Testis (tissue), 5 donors: ENCODE data around the gene ANKS6. TPM values are rescaled to one million over a fixed set of nuclear protein-coding genes. Genes with fewer than 3 reads are reported as not detected.

Experiments
- DNase-seq: peaks from one replicate; pipeline ENCODE4 v3.0.0-alpha.2; 2019
- H3K27ac ChIP-seq, 2 donors: fragments of 200-600 bp; sonication (generic); one replicate each; pipeline ENCODE4 v1.5.1; 2019
- H3K27me3 ChIP-seq: fragments of 200-600 bp; sonication (generic); one replicate; pipeline ENCODE4 v1.5.1; 2019
- H3K36me3 ChIP-seq: fragments of 200-600 bp; sonication (generic); one replicate; pipeline ENCODE4 v1.5.1; 2017; ENCODE audit warnings: low read depth; ENCODE audit errors: missing control alignments
- H3K4me1 ChIP-seq: fragments of 200-600 bp; sonication (generic); one replicate; pipeline ENCODE4 v1.5.1; 2019
- H3K4me3 ChIP-seq, 2 donors: fragments of 200-600 bp; sonication (generic); one replicate each; pipeline ENCODE4 v1.5.1; 2017 to 2019
- H3K9me3 ChIP-seq: fragments of 200-600 bp; sonication (generic); one replicate; pipeline ENCODE4 v1.5.1; 2017
- POLR2A ChIP-seq: fragments of 450-650 bp; IDR thresholded peaks from one replicate; pipeline ENCODE4 v1.6.1; 2017; ENCODE audit warnings: antibody characterized with exemption, mild to moderate bottlenecking, moderate library complexity
- WGBS, 2 donors: methylation state at CpG; one replicate each; pipeline ENCODE4 v1.1.5; 2018; 5-methylcytosine and 5-hydroxymethylcytosine counted together
- intact Hi-C: fragments of 100-400 bp; cut with DNase I; formaldehyde crosslinking; loops from one replicate; pipeline ENCODE4 v1.15.1; 2023; ENCODE audit warnings: low total_unique reads
- long read RNA-seq, 2 donors: transcript quantifications; one replicate each; lab custom pipeline, GENCODE V29; 2026
- polyA plus RNA-seq: library from polyadenylated mRNA; stranded (reverse); fragments of 350-450 nt; fragmentation: Illumina TruSeq; extraction: RNeasy Lipid Tissue Mini Kit (QIAGEN cat#74804); gene quantifications from one replicate; pipeline ENCODE4 v1.2.3, GENCODE V29; 2014; ENCODE audit warnings: low read depth, low replicate concordance; ENCODE audit not compliant: insufficient read depth
- total RNA-seq, 2 donors: library from RNA; depleted of rRNA; stranded (reverse); fragments of >200 nt; gene quantifications; one replicate each; pipeline ENCODE4 v1.2.3, GENCODE V29; 2016
- TF ChIP-seq, protein P1 (sequence below), 3 experiments: fragments of 450-650 bp in 2 of 3; fragments of 200-600 bp in 1 of 3; sonication (generic) in 1 of 3; IDR thresholded peaks; one replicate each; pipeline ENCODE4 v1.5.1; 2016 to 2019; ENCODE audit warnings: antibody characterized with exemption in 3 of 3, mild to moderate bottlenecking in 2 of 3, moderate library complexity in 1 of 3

Gene ANKS6
- total RNA-seq (10 to 100 TPM; 24.2 to 33.6 TPM), polyA plus RNA-seq (12.8 TPM)
- long read RNA-seq, donor 1, partial matches to known transcripts, result 0 of 1 reads
- long read RNA-seq, donor 1, other reads (novel, unspliced or antisense), result 0 of 1 reads
- long read RNA-seq, donor 2, result 0 reads

- intact Hi-C loops, result no loop called here
- H3K9me3 ChIP-seq, result no peaks in the 10 kb centered on the region
- no peaks in the 10 kb centered on the region for H3K36me3 ChIP-seq
- TF ChIP-seq, protein P1, sequence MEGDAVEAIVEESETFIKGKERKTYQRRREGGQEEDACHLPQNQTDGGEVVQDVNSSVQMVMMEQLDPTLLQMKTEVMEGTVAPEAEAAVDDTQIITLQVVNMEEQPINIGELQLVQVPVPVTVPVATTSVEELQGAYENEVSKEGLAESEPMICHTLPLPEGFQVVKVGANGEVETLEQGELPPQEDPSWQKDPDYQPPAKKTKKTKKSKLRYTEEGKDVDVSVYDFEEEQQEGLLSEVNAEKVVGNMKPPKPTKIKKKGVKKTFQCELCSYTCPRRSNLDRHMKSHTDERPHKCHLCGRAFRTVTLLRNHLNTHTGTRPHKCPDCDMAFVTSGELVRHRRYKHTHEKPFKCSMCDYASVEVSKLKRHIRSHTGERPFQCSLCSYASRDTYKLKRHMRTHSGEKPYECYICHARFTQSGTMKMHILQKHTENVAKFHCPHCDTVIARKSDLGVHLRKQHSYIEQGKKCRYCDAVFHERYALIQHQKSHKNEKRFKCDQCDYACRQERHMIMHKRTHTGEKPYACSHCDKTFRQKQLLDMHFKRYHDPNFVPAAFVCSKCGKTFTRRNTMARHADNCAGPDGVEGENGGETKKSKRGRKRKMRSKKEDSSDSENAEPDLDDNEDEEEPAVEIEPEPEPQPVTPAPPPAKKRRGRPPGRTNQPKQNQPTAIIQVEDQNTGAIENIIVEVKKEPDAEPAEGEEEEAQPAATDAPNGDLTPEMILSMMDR (IDR thresholded peaks at IDR 0.05), result peak in 2 of 3 experiments; percentile 29 to 84
- no peak for TF ChIP-seq POLR2A
- peak; percentile 87 for DNase-seq
- WGBS, 2 donors, result 3 to 22% methylated on average over 9 to 82 of the region's 86 CpGs
- H3K27ac ChIP-seq, result peak within 1 kb of the TSS; percentile 56 to 78
- H3K4me1 ChIP-seq, result peaks cover 8% of the 10 kb centered on the region
- H3K4me3 ChIP-seq, result peak within 1 kb of the TSS; percentile 67 to 70
- no peaks in the 10 kb centered on the region for H3K27me3 ChIP-seq
Measured at GRCh38 chr9:98796364-98797101, at the start of gene ANKS6. TSS of gene ANKS6 (minus strand) at chr9:98796555. CDS start at chr9:98796491, 64 bp downstream.

- H3K4me1 ChIP-seq, result peaks cover 4% of the 10 kb centered on the region
- intact Hi-C loops, result loop anchor here (10.0 kb wide), 1 partner anchor 299 kb away; no protein-coding TSS in a partner anchor
- no peak overlapping the region for H3K4me3 ChIP-seq
- no peaks in the 10 kb centered on the region for H3K27me3 ChIP-seq
- H3K9me3 ChIP-seq, result no peaks in the 10 kb centered on the region
- TF ChIP-seq, protein P1 (IDR thresholded peaks at IDR 0.05), result no peak
- TF ChIP-seq POLR2A, result no peak
- no peak for DNase-seq
- no peaks in the 10 kb centered on the region for H3K36me3 ChIP-seq
- WGBS, 2 donors, result 86 to 96% methylated on average over 5 of the region's 5 CpGs
- H3K27ac ChIP-seq, result no peak overlapping the region
Measured at GRCh38 chr9:98846081-98846480, 49.7 kb upstream of the ANKS6 start.

DNA sequence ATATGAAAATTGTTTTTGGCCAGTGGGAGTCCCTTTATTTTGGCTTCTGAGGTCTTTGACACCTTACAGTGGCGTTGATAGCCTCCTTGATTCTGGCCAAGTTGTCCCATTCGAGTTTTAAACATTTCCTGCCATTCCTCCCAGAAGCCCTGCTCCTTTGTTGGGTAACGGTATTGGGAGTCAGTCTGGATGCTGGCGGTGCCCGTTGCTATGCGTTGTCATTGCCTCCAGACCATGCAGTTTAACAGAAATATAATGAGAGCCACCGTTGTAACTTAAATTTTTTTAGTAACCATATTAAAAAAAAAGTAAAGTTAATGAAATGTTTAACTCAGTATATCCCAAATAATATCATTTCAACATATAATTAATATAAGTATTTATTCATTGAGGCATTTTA, 46.2 kb upstream of the ANKS6 start:
- TF ChIP-seq, protein P1 (IDR thresholded peaks at IDR 0.05), result no peak
- TF ChIP-seq POLR2A, result no peak
- Histone ChIP-seq H3K9me3 (no peaks in the 10 kb centered on the region), H3K4me3 (no peak overlapping the region), H3K36me3 (no peaks in the 10 kb centered on the region), H3K27ac (no peak overlapping the region), H3K27me3 (no peaks in the 10 kb centered on the region), H3K4me1 (no peaks in the 10 kb centered on the region)
- WGBS, 2 donors, result 87 to 91% methylated on average over 7 of the region's 7 CpGs
- intact Hi-C loops, result loop anchor here (10.0 kb wide), 1 partner anchor 302 kb away; no protein-coding TSS in a partner anchor
- DNase-seq, result no peak

DNA sequence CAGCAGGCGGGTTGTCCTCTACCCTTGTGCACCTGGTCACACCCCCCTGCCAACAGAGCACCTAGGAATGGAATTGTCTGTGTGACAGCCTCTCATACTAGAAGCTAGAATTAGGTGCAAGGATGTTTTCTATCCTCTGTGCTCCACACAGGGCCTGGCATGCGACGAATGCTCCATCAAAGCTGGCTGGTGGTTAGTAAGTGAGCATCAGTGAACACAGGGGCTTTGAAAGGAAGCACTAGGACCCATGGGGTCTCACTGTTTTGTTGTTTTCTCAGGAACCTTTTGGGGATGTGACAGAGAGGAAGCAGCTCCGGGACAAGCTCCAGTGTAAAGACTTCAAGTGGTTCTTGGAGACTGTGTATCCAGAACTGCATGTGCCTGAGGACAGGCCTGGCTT, 43.4 kb upstream of the ANKS6 start:
- no peaks in the 10 kb centered on the region for H3K9me3 ChIP-seq
- no peak for TF ChIP-seq POLR2A
- TF ChIP-seq, protein P1 (IDR thresholded peaks at IDR 0.05), result no peak
- 86 to 96% methylated on average over 4 of the region's 4 CpGs for WGBS, 2 donors
- no peak overlapping the region for H3K27ac ChIP-seq
- no peaks in the 10 kb centered on the region for H3K27me3 ChIP-seq
- no peak overlapping the region for H3K4me3 ChIP-seq
- DNase-seq, result no peak
- H3K4me1 ChIP-seq, result no peaks in the 10 kb centered on the region
- H3K36me3 ChIP-seq, result no peaks in the 10 kb centered on the region
- intact Hi-C loops, result loop anchor here (10.0 kb wide), 1 partner anchor 305 kb away; no protein-coding TSS in a partner anchor
